ENCODE results near the gene GPC6.

DNA sequence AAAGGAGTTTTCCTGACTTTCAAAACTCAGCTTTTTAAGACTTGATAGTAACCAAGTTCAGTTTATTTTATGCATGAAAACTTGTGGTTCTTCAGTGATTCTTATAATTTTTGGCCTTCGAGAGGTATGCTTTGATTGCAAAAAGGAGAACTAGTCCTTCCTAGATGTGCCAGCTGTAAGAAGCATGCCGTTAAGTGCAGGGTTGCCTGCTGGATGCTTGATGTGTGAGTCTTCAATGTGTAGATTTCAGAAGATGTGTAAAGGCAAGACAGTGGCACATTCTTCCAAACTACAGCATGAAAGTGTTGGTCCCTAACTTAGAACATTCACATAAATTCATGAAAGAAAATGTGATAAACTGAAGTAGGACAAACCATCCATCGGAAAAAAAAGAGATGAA lies 720.4 kb downstream of the GPC6 start:
- TF ChIP-seq, protein P1, sequence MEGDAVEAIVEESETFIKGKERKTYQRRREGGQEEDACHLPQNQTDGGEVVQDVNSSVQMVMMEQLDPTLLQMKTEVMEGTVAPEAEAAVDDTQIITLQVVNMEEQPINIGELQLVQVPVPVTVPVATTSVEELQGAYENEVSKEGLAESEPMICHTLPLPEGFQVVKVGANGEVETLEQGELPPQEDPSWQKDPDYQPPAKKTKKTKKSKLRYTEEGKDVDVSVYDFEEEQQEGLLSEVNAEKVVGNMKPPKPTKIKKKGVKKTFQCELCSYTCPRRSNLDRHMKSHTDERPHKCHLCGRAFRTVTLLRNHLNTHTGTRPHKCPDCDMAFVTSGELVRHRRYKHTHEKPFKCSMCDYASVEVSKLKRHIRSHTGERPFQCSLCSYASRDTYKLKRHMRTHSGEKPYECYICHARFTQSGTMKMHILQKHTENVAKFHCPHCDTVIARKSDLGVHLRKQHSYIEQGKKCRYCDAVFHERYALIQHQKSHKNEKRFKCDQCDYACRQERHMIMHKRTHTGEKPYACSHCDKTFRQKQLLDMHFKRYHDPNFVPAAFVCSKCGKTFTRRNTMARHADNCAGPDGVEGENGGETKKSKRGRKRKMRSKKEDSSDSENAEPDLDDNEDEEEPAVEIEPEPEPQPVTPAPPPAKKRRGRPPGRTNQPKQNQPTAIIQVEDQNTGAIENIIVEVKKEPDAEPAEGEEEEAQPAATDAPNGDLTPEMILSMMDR (conservative IDR thresholded peaks at IDR 0.05) = no peak
- no peak for TF ChIP-seq ZFX (IDR thresholded peaks at IDR 0.05)
